Stimulated activated CD4-positive, alpha-beta T cell treated with anti-CD3 and anti-CD28 coated beads, Interleukin-12 subunit alpha, Interleukin-12 subunit beta, amount 100 ng/mL, for 4 hours (primary cell): ENCODE measurements around the gene DENR.
A peak's percentile ranks its signal among the peaks of the same experiment; 100 is the strongest.
"Not testable (repeated sequence)": the region's sequence is repeated elsewhere in the genome, so short reads cannot be mapped to it uniquely, and the experiment has no call there.

Experiments
- DNase-seq: peaks from one replicate; pipeline ENCODE4 v3.0.0-alpha.2; 2020

Gene DENR, protein sequence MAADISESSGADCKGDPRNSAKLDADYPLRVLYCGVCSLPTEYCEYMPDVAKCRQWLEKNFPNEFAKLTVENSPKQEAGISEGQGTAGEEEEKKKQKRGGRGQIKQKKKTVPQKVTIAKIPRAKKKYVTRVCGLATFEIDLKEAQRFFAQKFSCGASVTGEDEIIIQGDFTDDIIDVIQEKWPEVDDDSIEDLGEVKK

DNA sequence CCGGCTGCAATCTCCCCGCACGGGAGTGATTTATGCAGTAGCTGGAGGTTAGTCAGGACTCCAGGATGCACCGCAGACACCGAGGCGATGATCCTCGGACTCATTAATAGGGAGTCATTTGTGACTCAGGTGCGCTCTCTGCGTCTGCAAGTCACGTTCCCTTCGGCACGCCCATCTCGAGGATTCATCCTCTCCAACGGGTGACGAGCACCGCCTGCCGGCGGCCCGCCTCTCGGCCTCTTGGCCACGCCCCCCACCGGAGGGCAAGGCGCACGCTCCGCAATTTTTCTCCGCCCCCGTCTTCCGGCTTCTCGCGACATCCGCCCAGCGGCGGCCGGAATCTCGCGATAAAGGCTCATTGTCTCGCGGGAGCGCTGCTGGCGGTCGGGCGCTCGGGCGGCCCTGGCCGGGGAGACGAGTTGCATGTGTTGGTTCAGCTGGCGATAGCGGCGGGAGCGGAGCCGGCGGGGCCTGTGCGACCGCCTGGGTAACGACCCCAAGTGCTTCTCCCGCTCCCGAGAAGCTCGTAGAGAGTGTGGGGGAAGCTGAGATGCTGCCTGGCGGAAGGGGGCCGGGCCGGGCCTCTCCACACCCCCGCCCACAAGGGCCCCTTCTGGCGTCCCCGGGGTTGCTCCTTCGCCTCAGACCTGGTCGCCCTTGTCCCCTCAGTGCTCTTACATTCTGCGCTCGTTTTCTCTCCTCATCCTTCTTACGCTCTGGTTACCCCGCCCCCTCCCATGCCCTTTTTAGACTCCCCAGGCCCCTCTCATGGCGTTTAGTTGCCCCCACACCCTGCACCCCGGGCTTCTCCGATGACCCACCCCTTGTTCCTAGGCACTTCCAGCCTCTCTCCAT lies at the start of gene DENR:
TSS of gene DENR (plus strand) at position 361 of the 855 bp plus-strand sequence. CDS start 878 bp downstream, outside the sequence.
- DNase-seq = peak; percentile 99

DNA sequence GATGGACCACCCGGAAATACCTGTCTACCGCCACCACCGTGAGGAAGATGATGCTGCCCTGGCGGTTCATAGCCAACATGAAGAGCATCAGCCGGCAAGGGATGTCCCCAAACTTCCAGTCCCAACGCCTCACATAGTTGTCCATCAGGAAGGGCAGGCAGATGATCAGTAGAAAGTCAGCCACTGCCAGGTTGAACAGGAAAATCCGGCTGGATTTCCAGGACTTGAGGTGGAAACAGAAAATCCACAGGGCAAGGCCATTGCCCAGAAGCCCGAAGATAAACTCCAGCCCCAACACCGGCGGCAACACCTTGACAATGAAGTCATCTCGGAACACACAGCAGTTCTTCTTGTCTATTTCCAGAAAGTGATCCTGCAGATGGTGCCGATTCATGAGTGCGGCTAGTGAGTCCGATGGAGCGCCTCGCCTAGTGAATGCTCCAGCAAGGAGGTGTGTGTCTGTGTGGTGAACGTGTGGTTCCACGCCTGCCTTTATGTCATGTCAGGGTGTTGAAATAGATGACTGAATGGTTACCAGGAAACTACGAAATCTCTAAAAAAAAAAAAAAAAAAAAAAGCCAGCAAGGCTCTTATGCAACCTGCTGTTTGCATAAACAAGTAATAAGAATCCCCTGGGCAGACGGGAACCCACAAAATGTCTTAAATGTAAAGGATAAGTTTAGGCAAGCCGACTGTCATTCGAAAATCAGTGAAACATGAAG lies 49.6 kb upstream of the DENR start, which contains the start of gene HCAR2:
TSS of gene HCAR2 (minus strand) at position 468 of the 722 bp plus-strand sequence. CDS start at position 394, 74 bp downstream.
- not testable (repeated sequence) for DNase-seq

DNA sequence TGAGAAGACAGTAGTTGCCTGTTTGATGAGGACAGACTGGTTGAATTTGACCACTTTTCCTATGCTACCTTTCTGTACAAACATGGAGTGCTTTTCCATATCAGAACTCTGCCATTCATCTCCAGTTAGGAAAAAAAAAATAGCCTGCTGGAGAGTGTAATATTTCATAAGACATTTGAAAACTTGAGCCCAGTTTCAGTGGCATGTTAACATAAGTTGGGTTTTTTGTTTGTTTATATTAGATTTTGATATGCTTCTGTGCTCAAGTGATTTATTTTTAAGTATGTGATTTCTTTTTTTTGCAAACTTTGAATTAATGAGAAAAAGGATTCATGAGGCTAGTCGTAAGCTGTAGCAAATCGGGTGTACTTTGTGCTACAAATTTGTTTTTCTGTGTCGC lies 48.8 kb upstream of the DENR start:
- not testable (repeated sequence) for DNase-seq

DNA sequence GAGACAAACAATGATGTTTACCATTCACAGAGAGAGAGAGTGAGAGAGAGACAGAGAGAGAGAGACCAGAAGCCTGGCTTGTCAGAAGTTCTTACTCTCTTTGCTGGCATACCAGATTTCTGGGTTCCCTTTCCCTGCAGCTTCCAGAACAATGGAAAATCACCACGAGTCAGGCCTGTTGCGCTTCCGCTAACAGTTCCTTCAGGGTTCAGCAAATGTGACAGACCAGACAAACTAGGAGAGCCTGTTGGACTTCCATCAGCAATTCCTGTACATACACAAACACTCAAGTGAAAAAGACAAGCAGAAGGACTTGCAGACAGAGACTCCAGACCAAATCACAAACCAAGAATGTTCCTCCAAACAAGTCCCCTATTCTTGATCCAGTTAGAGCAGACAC lies 43.3 kb upstream of the DENR start:
- DNase-seq = not testable (repeated sequence)

DNA sequence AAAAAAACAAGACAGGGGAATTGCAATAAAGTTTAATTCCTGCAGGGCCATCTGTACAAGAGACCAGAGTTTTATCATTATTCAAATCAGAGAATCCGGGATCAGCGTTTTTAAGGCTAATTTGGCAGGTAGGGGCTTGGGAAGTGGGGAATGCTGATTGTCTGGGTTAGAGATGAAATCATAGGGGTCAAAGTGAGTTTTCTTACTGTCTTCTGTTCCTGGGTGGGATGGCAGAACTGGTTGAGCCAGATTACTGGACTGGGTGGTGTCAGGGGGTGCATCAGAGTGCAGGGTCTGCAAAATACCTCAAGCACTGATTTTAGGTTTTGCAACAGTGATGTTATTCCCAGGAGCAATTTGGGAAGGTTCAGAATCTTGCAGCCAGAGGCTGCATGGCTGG lies 42.3 kb upstream of the DENR start:
- DNase-seq = not testable (repeated sequence)

DNA sequence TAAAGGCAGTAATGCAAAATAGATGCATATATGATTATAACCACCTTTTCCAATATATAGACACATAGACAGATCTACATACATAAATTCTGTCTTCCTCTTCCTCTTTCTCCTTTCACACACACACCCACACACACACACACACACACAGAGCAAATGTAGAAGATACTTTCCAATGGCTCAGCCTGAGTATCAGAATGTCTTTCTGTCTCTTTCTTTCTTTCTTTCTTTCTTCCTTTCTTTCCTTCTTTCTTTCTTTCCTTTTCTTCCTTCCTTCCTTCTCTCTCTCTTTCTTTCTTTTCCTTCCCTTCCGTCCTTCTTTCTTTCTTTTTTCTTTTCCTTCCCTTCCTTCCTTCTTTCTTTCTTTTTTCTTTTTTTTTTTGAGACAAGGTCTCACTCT lies 41.4 kb upstream of the DENR start:
- DNase-seq = not testable (repeated sequence)

DNA sequence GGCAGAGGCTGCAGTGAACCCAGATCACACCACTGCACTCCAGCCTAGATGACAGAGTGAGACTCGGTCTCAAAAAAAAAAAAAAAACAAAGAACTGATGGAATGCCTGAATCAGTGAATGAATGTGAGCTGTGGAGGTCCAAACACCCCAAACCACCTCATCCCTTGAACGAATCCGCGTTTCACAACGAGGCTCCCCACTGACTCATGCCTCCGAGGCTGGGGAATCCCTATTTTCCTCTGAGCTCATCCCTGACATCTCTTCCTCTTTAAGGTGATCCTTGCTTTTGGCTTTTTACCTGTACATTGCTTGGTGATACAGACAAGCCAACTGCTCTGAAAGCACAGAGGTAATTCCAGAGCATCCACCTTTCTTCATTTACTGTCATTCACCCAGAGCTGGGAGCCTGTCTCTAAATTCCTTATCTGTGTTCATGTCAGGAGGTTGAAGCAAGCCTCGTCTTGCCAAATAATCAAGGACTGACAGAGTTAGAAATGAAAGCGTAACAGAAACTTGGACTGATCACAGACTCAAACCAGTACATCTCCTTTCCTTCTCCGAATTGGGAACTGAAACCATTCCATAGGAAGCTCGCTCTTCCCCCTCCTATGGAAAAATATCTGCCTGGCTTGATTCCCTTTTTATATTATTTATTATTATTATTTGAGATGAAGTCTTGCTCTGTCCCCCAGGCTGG lies 39.0 kb upstream of the DENR start:
- not testable (repeated sequence) for DNase-seq

DNA sequence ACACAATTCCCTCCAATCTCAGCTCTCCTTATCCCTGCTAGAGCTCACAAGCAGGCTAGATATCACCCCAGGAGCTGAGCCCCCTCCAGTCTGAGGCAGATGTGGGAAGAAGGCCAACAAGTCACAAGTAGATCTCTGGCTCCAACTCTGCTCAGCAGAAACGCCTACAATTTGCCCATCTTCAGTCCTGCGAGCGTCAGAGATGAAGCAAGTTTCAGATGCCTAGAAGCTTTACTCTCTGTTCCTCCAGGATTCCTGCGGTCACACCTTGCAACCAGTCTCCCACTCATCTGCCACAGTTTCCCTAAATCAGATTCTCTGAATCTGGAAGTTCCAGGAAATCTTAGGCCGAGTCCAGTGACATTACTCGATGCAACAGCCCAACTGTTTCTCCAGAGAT lies 37.4 kb upstream of the DENR start:
- not testable (repeated sequence) for DNase-seq

DNA sequence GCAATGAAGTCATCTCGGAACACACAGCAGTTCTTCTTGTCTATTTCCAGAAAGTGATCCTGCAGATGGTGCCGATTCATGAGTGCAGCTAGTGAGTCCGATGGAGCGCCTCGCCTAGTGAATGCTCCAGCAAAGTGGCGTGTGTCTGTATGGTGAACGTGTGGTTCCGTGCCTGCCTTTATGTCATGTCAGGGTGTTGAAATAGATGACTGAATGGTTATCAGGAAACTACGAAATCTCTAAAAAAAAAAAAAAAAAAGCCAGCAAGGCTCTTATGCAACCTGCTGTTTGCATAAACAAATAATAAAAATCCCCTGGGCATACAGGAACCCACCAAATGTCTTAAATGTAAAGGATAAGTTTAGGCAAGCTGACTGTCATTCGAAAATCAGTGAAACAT lies 36.0 kb upstream of the DENR start, which contains the start of gene HCAR3:
TSS of gene HCAR3 (minus strand) at position 154 of the 400 bp plus-strand sequence. CDS start at position 80, 74 bp downstream.
- DNase-seq = not testable (repeated sequence)

DNA sequence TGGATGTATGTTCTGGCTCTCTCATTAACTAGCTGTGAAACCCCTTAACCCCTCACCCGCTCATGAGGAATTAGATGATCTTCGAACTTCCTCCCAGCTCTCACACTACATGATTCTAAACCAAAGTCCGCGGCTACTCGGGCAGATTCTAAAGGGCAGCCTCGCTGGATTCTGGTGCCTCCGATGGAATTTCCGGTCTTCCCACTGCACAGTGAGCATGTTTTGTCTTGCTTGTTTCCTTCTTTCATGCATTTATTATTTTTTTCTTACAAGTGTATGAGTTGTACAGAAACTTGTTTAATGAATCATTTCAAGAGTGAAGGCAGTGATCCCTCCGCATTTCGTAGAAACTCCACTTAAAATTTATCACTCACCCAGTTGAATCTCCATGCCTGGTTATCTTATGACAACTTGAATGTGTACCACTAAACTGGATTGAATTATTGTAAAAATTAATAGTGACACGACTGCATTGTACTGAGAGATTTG lies 31.5 kb upstream of the DENR start:
- DNase-seq = no peak

DNA sequence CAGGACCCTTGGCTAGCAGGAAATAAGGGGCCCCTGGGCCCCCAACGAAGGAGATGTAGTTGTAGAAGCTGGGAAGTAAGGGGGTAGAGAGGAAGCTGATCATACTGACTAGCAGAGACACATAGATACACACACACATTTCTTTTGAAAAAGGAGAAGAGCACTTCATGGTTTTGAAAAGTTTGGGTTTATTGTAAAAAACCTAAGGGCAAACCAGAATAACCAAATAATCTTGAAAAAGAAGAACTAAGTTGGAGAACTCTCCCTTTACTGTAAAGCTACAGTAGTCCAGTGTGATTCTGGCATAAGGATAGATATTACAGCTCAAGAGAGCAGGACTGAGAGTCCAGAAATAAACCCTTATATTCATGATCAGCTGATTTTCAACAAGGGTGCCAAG lies 30.2 kb upstream of the DENR start:
- DNase-seq = no peak

DNA sequence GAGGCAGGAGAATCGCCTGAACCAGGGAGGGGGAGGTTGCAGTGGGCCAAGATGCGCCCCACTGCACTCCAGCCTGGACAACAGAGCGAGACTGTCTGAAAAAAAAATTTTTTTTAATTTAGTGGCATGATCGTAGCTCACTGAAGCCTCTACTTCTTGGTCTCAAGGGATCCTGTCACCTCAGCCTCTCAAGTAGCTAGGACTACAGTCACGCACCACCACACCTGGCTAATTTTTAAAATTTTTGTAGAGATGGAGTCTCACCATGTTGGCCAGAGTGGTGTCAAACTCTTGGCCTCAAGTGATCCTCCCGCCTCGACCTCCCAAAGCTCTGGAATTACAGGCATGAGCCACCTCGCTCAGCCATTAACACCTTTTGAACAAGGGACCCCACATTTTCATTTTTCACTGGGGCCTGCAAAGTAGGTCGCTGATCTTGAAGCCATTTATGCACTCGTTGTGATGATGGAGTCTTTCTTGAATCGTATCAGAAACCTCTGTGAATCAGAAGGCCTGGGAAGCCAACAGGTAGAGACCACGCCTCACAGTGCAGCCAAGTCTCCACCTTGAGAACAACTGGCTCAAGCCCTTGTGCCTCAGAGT lies 27.9 kb upstream of the DENR start:
- no peak for DNase-seq

DNA sequence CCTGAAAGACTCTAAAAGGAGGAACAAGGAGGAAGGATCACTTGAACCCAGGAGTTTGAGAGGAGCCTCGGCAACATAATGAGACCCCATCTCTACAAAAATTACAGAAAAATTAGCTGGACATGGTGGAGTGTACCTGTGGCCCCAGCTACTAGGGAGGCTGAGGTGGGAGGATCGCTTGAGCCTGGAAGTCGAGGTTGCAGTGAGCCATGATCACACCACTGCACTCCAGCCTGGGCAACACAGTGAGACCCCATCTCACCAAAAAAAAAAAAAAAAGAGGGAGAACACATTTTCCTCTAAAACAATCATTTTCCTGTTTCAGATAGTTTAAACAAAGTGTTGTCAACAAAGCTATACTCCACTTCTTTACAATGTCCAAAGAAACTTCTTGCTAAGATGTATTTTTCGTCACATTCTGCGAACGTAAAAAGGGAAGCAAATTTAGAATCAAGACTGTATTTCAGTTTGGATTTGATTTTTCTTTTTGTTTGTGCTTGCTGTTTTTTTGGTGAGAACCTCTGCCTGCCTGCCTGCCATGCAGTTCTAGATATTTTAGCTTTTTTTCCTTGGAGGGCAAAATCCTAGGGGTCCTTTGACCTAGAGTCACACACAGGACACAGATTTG lies 27.1 kb upstream of the DENR start:
- no peak for DNase-seq

DNA sequence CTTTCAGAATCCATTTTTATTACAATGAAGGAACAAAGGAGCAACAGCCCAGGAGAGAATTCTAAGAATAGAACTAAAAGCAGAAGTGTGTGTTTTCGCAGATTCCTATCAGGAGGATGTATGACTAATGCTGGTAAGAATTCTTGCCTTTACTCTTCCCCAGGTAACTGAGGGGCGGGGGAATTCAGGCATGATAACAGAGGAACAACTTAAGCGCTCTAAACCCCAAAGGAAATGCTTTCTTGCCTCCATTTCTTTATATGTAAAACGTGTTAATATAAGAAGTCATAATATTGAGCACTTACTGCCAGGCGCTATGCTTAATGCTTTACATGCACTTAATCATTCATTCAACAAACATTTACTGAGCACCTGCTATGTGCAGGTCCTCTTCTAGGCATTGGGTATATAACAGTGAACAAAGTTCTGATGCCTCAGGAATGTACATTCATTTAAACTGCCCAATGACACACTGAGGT lies 26.5 kb upstream of the DENR start:
- no peak for DNase-seq

DNA sequence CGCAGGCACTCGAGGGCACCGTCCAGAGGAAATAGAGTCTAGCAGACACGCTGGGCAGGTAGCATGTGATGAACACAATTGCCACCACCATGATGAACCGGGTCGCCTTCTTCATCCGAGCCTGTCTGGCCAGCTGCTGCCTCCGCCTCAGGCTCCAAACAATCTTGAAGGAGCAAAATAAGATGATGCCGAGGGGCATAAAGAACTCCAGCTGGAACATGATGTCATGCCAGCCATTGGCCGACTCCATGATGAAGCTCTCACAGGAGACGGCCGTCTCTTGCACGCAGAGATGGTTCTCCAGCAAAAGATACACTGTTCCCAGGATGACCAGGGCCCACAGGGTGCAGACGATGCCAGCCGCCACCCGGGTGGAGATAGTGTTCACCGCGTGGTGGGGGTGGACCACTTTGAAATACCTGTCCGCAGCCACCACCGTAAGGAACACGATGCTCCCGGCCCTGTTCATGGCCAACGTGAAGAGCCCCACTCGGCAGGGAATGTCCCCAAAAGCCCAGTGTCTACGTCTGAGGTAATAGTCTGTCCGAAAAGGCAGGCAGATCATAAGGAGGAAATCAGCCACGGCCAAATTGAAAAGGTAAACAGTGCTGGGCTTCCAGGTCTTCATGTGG lies 22.9 kb upstream of the DENR start:
- DNase-seq = no peak

DNA sequence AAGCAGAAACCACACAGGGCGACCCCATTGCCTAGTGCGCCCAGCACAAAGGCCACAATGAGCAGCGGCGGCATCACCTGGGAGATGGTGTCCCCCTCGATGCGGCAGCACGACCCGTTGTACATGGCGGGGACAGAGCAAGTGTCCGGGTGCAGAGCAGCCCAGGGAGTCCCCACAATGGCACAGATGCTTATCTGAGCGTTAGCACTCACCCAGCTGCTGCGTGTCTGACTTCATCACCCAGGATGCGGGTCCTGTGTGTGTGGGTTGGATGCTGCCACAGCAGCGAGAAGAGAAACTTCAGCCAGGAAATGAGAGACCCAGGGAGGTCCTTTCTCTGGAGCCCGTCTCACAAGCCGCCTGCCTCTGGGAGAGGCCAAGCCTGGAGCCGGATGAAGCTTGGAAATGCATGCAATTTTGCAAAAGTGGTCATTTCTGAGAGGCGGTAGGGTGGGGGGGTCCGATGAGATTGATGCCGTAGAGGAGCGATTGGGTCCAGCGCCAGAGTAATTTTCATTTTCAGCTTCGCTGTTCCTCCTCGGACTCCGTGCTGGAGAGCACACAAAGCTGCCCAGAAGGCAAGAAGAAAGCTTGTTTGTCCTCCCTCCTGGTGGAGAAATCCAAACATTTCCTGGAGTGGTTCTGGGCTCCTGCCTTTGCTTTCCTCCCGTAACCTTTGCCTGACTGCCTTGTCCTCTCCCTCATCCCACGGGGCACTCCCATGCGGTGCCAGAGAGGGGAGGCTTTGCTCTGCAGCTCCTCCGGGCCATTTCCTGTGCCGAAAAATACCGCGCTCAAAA lies 22.2 kb upstream of the DENR start, which contains the start of gene HCAR1:
TSS of gene HCAR1 (minus strand) at position 630 of the 800 bp plus-strand sequence. CDS start at position 125, 505 bp downstream.
- peak; percentile 30 for DNase-seq

DNA sequence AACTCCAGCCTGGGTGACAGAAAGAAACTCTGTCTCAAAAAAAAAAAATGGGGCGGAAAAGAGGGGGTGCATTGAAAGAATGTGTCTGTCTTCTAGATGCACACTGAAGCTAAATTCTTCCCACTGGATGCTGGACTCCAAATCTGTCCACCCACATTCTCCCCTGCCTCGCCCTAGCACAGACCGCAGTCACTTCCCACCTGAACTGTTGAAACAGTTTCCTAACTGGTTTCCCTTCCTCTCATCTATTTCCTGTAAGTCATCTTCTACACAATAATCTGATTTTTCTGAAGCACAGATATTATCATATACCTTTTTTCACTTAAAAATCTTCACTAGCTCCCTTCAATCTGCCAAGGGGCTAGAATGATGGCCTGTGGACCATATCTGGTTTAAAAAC lies 20.5 kb upstream of the DENR start:
- DNase-seq = no peak

DNA sequence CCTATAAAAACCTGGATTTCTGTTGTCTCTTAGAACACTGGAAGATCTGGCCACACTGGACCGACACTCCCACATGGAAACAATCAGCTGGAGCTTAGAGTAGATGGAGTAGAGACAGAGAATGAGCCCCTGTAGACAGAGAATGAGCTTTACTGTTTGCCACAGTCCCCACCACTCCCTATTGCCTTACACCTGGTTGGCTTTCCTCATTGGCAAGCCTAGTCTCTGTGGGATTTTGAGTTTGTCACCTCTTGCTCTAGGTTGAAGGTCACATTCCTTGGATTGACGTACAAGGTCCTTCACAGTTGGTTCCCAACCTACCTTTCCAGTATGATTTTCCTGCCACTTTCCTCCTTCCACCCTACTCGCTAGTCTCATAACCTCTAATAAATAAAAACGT lies 20.0 kb upstream of the DENR start:
- no peak for DNase-seq

DNA sequence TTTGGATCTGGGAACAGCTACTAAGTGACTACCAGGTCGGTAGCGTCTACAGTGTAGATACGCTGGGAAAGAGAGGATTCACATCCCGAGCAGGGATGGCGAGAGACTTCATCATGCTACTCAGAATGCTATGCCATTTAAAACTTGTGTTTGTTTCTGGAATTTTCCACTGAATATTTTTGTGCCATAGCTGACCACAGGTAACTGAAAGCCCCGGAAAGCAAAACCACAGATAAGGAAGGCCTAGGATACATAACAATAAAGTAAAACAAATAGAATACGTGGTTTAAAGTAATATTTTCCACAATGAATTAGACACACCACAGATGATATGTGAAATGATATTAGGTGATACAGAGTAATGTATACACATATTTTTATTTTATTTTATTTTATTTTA lies 14.1 kb upstream of the DENR start:
- no peak for DNase-seq

DNA sequence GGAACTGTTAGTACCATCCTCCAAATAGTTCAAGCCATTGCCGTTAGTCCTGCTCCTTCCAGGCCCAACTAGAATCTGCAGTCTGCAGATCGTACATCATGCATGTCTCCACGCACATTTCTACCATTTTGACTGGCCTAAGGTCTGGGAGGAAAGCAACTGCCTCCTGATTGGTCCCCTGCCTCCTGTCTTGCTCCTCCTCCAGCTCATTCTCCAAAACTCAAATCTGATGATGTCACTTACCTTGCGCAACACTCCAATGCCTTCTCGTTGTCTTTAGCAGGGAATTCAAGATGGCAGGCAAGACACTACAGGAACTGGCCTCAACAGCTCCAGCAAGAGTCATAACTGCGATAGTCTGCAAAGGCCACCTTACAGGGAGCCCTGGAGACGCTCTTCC lies 12.3 kb upstream of the DENR start:
- no peak for DNase-seq
